B cell (primary cell): ENCODE results near the gene MTHFSD. TPM values are rescaled to one million over a fixed set of nuclear protein-coding genes. Genes with fewer than 3 reads are reported as not detected.

Experiments used
- ATAC-seq: fragments of 200-7000 bp; cut with Tn5 transposase; one replicate; pipeline ENCODE4 v1.10.0; 2021; ENCODE audit warnings: low read depth, mild to moderate bottlenecking, moderate number of reproducible peaks, moderate library complexity
- CTCF ChIA-PET: fragments of 350-600 bp; sonication (Branson Sonifier 250); formaldehyde crosslinking; loops from one replicate; lab custom pipeline; 2021; ENCODE audit warnings: antibody characterized with exemption, inconsistent platforms; lab: Charles Lee
- POLR2A ChIA-PET: fragments of 350-600 bp; sonication (Branson Sonifier 250); formaldehyde crosslinking; loops from one replicate; lab custom pipeline; 2021; ENCODE audit warnings: antibody characterized with exemption; lab: Charles Lee
- DNase-seq: peaks from one replicate; pipeline ENCODE4 v3.0.0; 2013
- H2AFZ ChIP-seq: 2 replicates; pipeline ENCODE4 v1.6.1; 2012; ENCODE audit warnings: mild to moderate bottlenecking, low read depth, low read length; ENCODE audit not compliant: insufficient read depth, poor library complexity, severe bottlenecking
- H3K27ac ChIP-seq, 2 donors: 1 replicate in 1 of 2; 2 replicates in 1 of 2; pipeline ENCODE4 v1.5.1; 2012 to 2013; ENCODE audit warnings: low read length in 2 of 2, mild to moderate bottlenecking in 2 of 2, moderate library complexity in 1 of 2
- H3K27me3 ChIP-seq, 4 experiments: fragments of 200-600 bp in 1 of 4; sonication (generic) in 1 of 4; replicated peaks in 1 of 4; 1 replicate in 2 of 4; 2 replicates in 2 of 4; pipeline versions ENCODE4 v1.6.1 to v1.7.0; 2013 to 2016; ENCODE audit warnings: low read length in 3 of 4, mild to moderate bottlenecking in 2 of 4, mixed read lengths in 1 of 4, moderate library complexity in 1 of 4; ENCODE audit not compliant: insufficient read depth in 4 of 4, control insufficient read depth in 3 of 4; ENCODE audit errors: control extremely low read depth in 1 of 4
- H3K36me3 ChIP-seq, 2 experiments: replicated peaks in 1 of 2; 1 replicate in 1 of 2; 2 replicates in 1 of 2; pipeline versions ENCODE4 v1.6.1 to v1.7.1; 2013; ENCODE audit warnings: low read length in 1 of 2; ENCODE audit not compliant: insufficient read depth in 2 of 2, control insufficient read depth in 1 of 2; ENCODE audit errors: control extremely low read depth in 1 of 2, extremely low read depth in 1 of 2
- H3K4me1 ChIP-seq, 2 donors: fragments of 200-600 bp in 1 of 2; sonication (generic) in 1 of 2; 1 replicate in 1 of 2; 2 replicates in 1 of 2; pipeline versions ENCODE4 v1.5.1 to v1.6.1; 2013 to 2017; ENCODE audit warnings: low read length in 2 of 2; ENCODE audit not compliant: control insufficient read depth in 2 of 2, insufficient read depth in 2 of 2
- H3K4me2 ChIP-seq: replicated peaks from 2 replicates; pipeline ENCODE3; 2012; ENCODE audit warnings: mild to moderate bottlenecking, low read depth, low read length; ENCODE audit not compliant: poor library complexity, severe bottlenecking
- H3K4me3 ChIP-seq, 5 experiments: fragments of 200-600 bp in 1 of 5; sonication (generic) in 1 of 5; 1 replicate in 3 of 5; 2 replicates in 2 of 5; pipeline versions ENCODE4 v1.5.1 to v1.7.0; 2011 to 2016; ENCODE audit warnings: low read length in 4 of 5, mild to moderate bottlenecking in 4 of 5, low read depth in 2 of 5, control low read depth in 1 of 5, moderate library complexity in 1 of 5; ENCODE audit not compliant: insufficient read depth in 1 of 5; ENCODE audit errors: control extremely low read depth in 1 of 5, extremely low read depth in 1 of 5
- H3K79me2 ChIP-seq: fragments of 200-600 bp; sonication (generic); one replicate; pipeline ENCODE4 v1.6.0; 2016; ENCODE audit warnings: low read length; ENCODE audit not compliant: control insufficient read depth, insufficient read depth
- H3K9ac ChIP-seq: fragments of 200-600 bp; sonication (generic); 2 replicates; pipeline ENCODE4 v1.6.1; 2017; ENCODE audit warnings: mild to moderate bottlenecking, low read length, moderate library complexity
- H3K9me3 ChIP-seq, 3 donors: one replicate each; pipeline versions ENCODE4 v1.6.1 to v1.7.1; 2013; ENCODE audit warnings: low read length in 2 of 3; ENCODE audit not compliant: control insufficient read depth in 2 of 3, insufficient read depth in 1 of 3; ENCODE audit errors: control extremely low read depth in 1 of 3
- H4K20me1 ChIP-seq: 2 replicates; pipeline ENCODE4 v1.6.0; 2012; ENCODE audit warnings: mild to moderate bottlenecking, low read length; ENCODE audit not compliant: insufficient read depth, control insufficient read depth, poor library complexity, severe bottlenecking
- H3K27ac Mint-ChIP-seq: one replicate; pipeline ENCODE4 v1.8.0; 2021; ENCODE audit warnings: mixed read lengths
- H3K27me3 Mint-ChIP-seq: one replicate; pipeline ENCODE4 v1.8.0; 2021; ENCODE audit warnings: mixed read lengths
- H3K4me1 Mint-ChIP-seq: one replicate; pipeline ENCODE4 v1.8.0; 2021; ENCODE audit warnings: mixed read lengths
- H3K4me3 Mint-ChIP-seq: one replicate; pipeline ENCODE4 v1.8.0; 2021; ENCODE audit warnings: mixed read lengths
- H3K9me3 Mint-ChIP-seq: one replicate; pipeline ENCODE4 v1.8.0; 2022; ENCODE audit warnings: mixed read lengths; ENCODE audit not compliant: insufficient read depth
- EZH2 ChIP-seq: IDR thresholded peaks from 2 replicates; pipeline ENCODE4 v1.6.1; 2012; ENCODE audit warnings: borderline replicate concordance, low read depth, mild to moderate bottlenecking, moderate library complexity, low read length; ENCODE audit not compliant: insufficient read depth, poor library complexity, severe bottlenecking
- WGBS: methylation state at CpG from one replicate; pipeline ENCODE4 v1.1.5; 2013; ENCODE audit warnings: missing lambda C conversion rate; ENCODE audit not compliant: insufficient coverage; 5-methylcytosine and 5-hydroxymethylcytosine counted together
- intact Hi-C: fragments of 100-400 bp; cut with micrococcal nuclease; formaldehyde crosslinking; loops from one replicate; pipeline ENCODE4 v1.10.0; 2022
- polyA plus RNA-seq: library from polyadenylated mRNA; depleted of rRNA; stranded (reverse); fragments of >200 nt; gene quantifications from 2 replicates; pipeline ENCODE4 v1.2.3, GENCODE V29; 2012
- total RNA-seq, 2 donors: library from RNA; stranded (reverse); fragments of 120-200 nt in 1 of 2; gene quantifications; 1 replicate in 1 of 2; 2 replicates in 1 of 2; pipeline versions ENCODE4 v1.2.3 to v1.2.4, GENCODE V29; 2013 to 2022
- TF ChIP-seq, protein P1 (sequence below): fragments of 200-600 bp; IDR thresholded peaks from one replicate; pipeline ENCODE4 v1.8.0; 2022; ENCODE audit warnings: antibody characterized with exemption, mild to moderate bottlenecking

Gene MTHFSD
- total and polyA plus RNA-seq, 2 donors (not counting 1 experiment from before 2014, with no cell fraction given): 21.5 to 42.0 TPM

DNA sequence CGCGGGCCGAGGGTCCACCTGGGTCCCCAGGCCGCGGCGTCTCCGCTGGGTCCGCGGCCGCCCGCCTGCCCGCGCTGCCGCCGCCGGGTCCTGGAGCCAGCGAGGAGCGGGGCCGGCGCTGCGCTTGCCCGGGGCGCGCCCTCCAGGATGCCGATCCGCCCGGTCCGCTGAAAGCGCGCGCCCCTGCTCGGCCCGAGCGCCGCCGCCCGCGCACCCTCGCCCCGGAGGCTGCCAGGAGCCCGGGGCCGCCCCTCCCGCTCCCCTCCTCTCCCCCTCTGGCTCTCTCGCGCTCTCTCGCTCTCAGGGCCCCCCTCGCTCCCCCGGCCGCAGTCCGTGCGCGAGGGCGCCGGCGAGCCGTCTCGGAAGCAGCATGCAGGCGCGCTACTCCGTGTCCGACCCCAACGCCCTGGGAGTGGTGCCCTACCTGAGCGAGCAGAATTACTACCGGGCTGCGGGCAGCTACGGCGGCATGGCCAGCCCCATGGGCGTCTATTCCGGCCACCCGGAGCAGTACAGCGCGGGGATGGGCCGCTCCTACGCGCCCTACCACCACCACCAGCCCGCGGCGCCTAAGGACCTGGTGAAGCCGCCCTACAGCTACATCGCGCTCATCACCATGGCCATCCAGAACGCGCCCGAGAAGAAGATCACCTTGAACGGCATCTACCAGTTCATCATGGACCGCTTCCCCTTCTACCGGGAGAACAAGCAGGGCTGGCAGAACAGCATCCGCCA lies 12.1 kb upstream of the MTHFSD start:
- H3K79me2 ChIP-seq: no peaks in the 10 kb centered on the region
- H3K9ac ChIP-seq: no peak overlapping the region
- peak overlapping the region in 1 of 5 experiments; percentile 20 for H3K4me3 ChIP-seq
- WGBS: 6% methylated on average over 88 of the region's 88 CpGs
- H2AFZ ChIP-seq: no peak overlapping the region
- peak overlapping the region; percentile 37 for H3K27ac Mint-ChIP-seq
- peaks cover 0 to 72% (median 41%) of the 10 kb centered on the region in 4 experiments for H3K27me3 ChIP-seq
- H3K36me3 ChIP-seq: no peaks in the 10 kb centered on the region
- intact Hi-C loops: loop anchor here (5.0 kb wide), 1 partner anchor 55 kb away; the partner anchor contains the start of gene FOXF1
- CTCF ChIA-PET: interaction anchor here (1.0 kb wide), 1 partner anchor 495 kb away, joined by 3 read pairs; no protein-coding TSS in a partner anchor
- H3K9me3 Mint-ChIP-seq: no peaks in the 10 kb centered on the region
- H3K27me3 Mint-ChIP-seq: peaks cover 60% of the 10 kb centered on the region
- ATAC-seq (no peak), DNase-seq (peak; percentile 64)
- peaks cover 29 to 37% of the 10 kb centered on the region in 2 donors for H3K4me1 ChIP-seq
- H3K4me3 Mint-ChIP-seq: peak overlapping the region; percentile 63
- TF ChIP-seq EZH2: no peak
- TF ChIP-seq, protein P1, sequence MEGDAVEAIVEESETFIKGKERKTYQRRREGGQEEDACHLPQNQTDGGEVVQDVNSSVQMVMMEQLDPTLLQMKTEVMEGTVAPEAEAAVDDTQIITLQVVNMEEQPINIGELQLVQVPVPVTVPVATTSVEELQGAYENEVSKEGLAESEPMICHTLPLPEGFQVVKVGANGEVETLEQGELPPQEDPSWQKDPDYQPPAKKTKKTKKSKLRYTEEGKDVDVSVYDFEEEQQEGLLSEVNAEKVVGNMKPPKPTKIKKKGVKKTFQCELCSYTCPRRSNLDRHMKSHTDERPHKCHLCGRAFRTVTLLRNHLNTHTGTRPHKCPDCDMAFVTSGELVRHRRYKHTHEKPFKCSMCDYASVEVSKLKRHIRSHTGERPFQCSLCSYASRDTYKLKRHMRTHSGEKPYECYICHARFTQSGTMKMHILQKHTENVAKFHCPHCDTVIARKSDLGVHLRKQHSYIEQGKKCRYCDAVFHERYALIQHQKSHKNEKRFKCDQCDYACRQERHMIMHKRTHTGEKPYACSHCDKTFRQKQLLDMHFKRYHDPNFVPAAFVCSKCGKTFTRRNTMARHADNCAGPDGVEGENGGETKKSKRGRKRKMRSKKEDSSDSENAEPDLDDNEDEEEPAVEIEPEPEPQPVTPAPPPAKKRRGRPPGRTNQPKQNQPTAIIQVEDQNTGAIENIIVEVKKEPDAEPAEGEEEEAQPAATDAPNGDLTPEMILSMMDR: no peak
- H3K9me3 ChIP-seq: peaks cover 0 to 16% (median 0%) of the 10 kb centered on the region in 3 donors
- peaks cover 23% of the 10 kb centered on the region for H3K4me1 Mint-ChIP-seq
- H3K27ac ChIP-seq: no peak overlapping the region
- no peaks in the 10 kb centered on the region for H4K20me1 ChIP-seq
- POLR2A ChIA-PET: no interaction called here
- peak overlapping the region; percentile 62 for H3K4me2 ChIP-seq

DNA sequence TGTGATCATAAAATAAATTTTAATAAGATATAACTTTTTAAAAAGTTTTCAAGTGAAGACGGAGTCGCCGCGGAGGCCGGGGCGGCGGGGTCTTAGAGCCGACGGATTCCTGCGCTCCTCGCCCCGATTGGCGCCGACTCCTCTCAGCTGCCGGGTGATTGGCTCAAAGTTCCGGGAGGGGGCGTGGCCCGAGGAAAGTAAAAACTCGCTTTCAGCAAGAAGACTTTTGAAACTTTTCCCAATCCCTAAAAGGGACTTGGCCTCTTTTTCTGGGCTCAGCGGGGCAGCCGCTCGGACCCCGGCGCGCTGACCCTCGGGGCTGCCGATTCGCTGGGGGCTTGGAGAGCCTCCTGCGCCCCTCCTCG lies 11.5 kb upstream of the MTHFSD start, which contains the start of gene FOXC2:
TSS of gene FOXC2 (plus strand) at position 229 of the 365 bp plus-strand sequence. CDS start 507 bp downstream, outside the sequence.
- Histone ChIP-seq H3K9me3 (peaks cover 0 to 16% (median 0%) of the 10 kb centered on the region in 3 donors), H3K36me3 (no peaks in the 10 kb centered on the region), H2AFZ (no peak within 1 kb of the TSS), H3K4me2 (peak within 1 kb of the TSS; percentile 62), H4K20me1 (no peaks in the 10 kb centered on the region), H3K4me3 (peak within 1 kb of the TSS in 1 of 5 experiments; percentile 20), H3K27ac (no peak within 1 kb of the TSS), H3K4me1 (peaks cover 29 to 37% of the 10 kb centered on the region in 2 donors), H3K9ac (no peak within 1 kb of the TSS), H3K27me3 (peaks cover 0 to 68% (median 41%) of the 10 kb centered on the region in 4 experiments), H3K79me2 (no peaks in the 10 kb centered on the region)
- ATAC-seq: no peak
- CTCF ChIA-PET: no interaction called here
- WGBS: 10% methylated on average over 30 of the region's 30 CpGs
- Mint-ChIP-seq H3K4me1 (peaks cover 23% of the 10 kb centered on the region), H3K27ac (peak within 1 kb of the TSS; percentile 37), H3K9me3 (no peaks in the 10 kb centered on the region), H3K4me3 (peak within 1 kb of the TSS; percentile 63), H3K27me3 (peaks cover 63% of the 10 kb centered on the region)
- peak; percentile 56 for DNase-seq
- TF ChIP-seq, protein P1: no peak
- no peak for TF ChIP-seq EZH2
- POLR2A ChIA-PET: no interaction called here
- intact Hi-C loops: loop anchor here (5.0 kb wide), 1 partner anchor 54 kb away; the partner anchor contains the start of gene FOXF1
